SK-N-MC (cell line): ENCODE data around the gene JPH3.

Experiments used
- EZH2 ChIP-seq: fragments of 200-600 bp; sonication (generic); IDR thresholded peaks from one replicate; pipeline ENCODE4 v1.6.1; 2017; ENCODE audit warnings: antibody characterized with exemption
- FOXP2 ChIP-seq: optimal IDR thresholded peaks from 2 replicates; pipeline ENCODE3; 2011; ENCODE audit warnings: mild to moderate bottlenecking, moderate library complexity; ENCODE audit not compliant: insufficient read depth; ENCODE audit errors: extremely low read length, control extremely low read depth
- POLR2AphosphoS5 ChIP-seq: IDR thresholded peaks from 2 replicates; pipeline ENCODE4 v1.6.1; 2012; ENCODE audit warnings: mild to moderate bottlenecking, low read depth, low read length, borderline replicate concordance

DNA sequence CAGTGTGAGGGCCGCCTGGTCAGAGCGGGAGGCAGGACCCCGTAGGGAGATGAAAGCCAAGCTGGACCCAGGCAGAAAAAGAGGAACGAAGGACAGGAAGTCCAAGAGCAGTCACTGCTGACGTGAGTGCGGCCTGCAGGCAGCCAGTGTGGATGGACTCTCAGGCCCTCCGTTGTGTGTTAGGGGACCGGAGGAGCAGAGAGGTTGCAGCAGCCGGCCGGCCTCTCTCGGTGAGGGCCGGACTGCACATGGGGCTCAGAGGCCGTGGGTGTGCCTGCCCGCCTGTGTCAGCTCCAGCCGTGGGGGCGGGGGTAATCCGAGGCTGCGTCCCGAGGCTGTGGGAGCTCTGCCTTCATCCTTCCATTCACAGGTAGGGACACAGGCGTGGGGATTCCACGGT is 67.4 kb downstream of the JPH3 start:
- no peak for TF ChIP-seq EZH2
- no peak for TF ChIP-seq POLR2AphosphoS5
- no peak for TF ChIP-seq FOXP2
